ENCODE data around the gene TSHR. TPM values are rescaled to one million over a fixed set of nuclear protein-coding genes. Genes with fewer than 3 reads are reported as not detected.
"Not testable (repeated sequence)": the region's sequence is repeated elsewhere in the genome, so short reads cannot be mapped to it uniquely, and the experiment has no call there.

The TSHR gene
- total RNA-seq, 1 donor from 2014 or later, result not detected

DNA sequence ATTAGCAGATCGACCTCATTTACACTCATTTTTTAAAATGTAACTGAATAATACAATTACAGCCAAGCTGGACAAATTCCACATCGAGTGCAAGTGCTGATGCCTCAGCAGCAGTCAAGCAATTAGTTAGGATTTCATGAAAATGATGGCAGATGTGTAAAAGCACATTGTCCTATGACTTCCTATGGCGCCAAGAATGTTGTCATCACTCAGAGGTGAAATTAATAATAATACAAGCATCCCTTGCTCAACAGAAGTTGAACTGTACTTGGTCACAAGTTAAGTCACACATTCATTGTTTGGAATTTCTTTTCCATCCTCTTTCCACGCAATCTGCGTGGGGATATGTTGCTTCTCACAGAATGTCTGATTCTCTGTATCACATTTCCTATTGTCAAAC lies 148.0 kb downstream of the TSHR start:
- ChIA-PET CTCF (no interaction called here), POLR2A (no interaction called here)
- no peak overlapping the region for H3K4me3 Mint-ChIP-seq
- H3K9me3 Mint-ChIP-seq, result no peaks in the 10 kb centered on the region
- H3K4me1 Mint-ChIP-seq, result no peaks in the 10 kb centered on the region
- DNase-seq (no peak), ATAC-seq (ENCODE audit: low read depth) (no peak)
- H3K27ac Mint-ChIP-seq, result no peak overlapping the region
- no peaks in the 10 kb centered on the region for H3K27me3 Mint-ChIP-seq
- H3K36me3 Mint-ChIP-seq (ENCODE audit: low read depth), result no peaks in the 10 kb centered on the region
- intact Hi-C loops (cut with micrococcal nuclease), result no loop called here
- TF ChIP-seq, protein P1, sequence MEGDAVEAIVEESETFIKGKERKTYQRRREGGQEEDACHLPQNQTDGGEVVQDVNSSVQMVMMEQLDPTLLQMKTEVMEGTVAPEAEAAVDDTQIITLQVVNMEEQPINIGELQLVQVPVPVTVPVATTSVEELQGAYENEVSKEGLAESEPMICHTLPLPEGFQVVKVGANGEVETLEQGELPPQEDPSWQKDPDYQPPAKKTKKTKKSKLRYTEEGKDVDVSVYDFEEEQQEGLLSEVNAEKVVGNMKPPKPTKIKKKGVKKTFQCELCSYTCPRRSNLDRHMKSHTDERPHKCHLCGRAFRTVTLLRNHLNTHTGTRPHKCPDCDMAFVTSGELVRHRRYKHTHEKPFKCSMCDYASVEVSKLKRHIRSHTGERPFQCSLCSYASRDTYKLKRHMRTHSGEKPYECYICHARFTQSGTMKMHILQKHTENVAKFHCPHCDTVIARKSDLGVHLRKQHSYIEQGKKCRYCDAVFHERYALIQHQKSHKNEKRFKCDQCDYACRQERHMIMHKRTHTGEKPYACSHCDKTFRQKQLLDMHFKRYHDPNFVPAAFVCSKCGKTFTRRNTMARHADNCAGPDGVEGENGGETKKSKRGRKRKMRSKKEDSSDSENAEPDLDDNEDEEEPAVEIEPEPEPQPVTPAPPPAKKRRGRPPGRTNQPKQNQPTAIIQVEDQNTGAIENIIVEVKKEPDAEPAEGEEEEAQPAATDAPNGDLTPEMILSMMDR (IDR thresholded peaks at IDR 0.05), result no peak

DNA sequence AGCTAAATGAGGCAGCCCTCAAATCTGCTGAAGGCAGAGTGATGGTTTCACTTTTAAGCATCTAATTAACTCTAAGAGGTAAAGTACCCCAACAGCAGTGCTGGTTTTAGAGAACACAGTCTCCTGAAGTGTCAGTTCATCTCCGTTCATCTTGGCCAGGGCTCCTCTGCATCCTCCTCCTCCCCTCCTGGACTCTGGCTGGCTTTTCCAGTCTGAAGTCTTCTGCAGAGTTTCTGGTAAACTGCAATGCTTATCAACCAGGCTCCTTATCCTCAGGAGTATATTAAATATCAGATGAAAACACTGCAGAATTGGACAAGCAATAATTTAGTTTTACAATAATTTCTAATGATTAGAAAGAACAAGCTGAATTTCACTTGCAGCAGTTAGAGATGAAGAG lies 150.0 kb downstream of the TSHR start:
- no peak overlapping the region for H3K27ac Mint-ChIP-seq
- H3K27me3 Mint-ChIP-seq, result no peaks in the 10 kb centered on the region
- CTCF ChIA-PET, result no interaction called here
- intact Hi-C loops (cut with micrococcal nuclease), result no loop called here
- no peaks in the 10 kb centered on the region for H3K4me1 Mint-ChIP-seq
- H3K9me3 Mint-ChIP-seq, result no peaks in the 10 kb centered on the region
- TF ChIP-seq, protein P1 (IDR thresholded peaks at IDR 0.05), result no peak
- H3K4me3 Mint-ChIP-seq, result no peak overlapping the region
- H3K36me3 Mint-ChIP-seq (ENCODE audit: low read depth), result no peaks in the 10 kb centered on the region
- no peak for ATAC-seq (ENCODE audit: low read depth)
- POLR2A ChIA-PET, result no interaction called here
- no peak for DNase-seq

DNA sequence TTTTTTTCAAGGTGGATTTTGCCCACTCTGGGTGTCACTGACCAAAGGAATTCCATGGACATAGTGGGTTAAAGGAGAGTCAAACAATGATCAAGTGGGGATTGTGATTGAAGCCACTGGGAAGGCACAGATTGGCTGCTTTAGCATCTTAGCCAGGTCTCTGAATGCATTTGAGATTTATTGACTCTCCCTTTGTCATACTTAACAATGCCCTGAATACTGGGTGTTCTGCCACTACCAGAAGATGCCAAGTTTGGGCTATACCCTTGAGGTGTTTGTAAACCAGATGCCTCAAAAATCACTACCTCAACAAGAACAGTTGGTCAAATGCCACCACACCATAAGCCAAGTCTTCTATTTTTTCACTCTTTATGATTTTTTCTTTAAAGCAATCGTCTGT lies 150.5 kb downstream of the TSHR start:
- CTCF ChIA-PET, result no interaction called here

DNA sequence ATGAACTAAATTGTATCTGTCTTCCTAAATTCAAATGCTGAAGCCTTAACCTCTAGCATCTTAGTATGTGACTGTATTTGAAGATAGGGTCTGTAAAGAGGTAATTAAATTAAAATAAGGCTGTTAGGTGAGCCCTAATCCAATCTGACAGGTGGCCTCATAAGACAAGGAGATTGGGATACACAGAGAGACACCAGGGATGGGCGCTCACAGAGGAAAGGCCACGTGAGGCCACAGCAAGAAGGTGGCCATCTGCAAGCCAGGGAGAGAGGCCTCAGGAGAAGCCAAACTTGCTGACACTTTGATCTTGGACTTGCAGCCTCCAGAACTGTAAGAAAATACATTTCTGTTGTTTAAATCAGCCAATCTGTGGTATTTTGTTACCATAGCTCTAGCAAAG lies 154.8 kb downstream of the TSHR start:
- ATAC-seq (ENCODE audit: low read depth), result no peak
- Mint-ChIP-seq H3K27ac (no peak overlapping the region), H3K4me1 (no peaks in the 10 kb centered on the region), H3K9me3 (no peaks in the 10 kb centered on the region), H3K36me3 (ENCODE audit: low read depth) (no peaks in the 10 kb centered on the region), H3K27me3 (no peaks in the 10 kb centered on the region), H3K4me3 (no peak overlapping the region)
- intact Hi-C loops (cut with micrococcal nuclease), result no loop called here
- TF ChIP-seq, protein P1 (IDR thresholded peaks at IDR 0.05), result no peak
- DNase-seq, result no peak
- ChIA-PET POLR2A (no interaction called here), CTCF (no interaction called here)

More for the DNA sequence above, 150.5 kb downstream of the TSHR start:
- H3K27me3 Mint-ChIP-seq, result no peaks in the 10 kb centered on the region
- H3K4me1 Mint-ChIP-seq, result no peaks in the 10 kb centered on the region
- DNase-seq, result no peak
- H3K27ac Mint-ChIP-seq, result no peak overlapping the region
- no peak overlapping the region for H3K4me3 Mint-ChIP-seq
- POLR2A ChIA-PET, result no interaction called here
- H3K36me3 Mint-ChIP-seq (ENCODE audit: low read depth), result no peaks in the 10 kb centered on the region
- TF ChIP-seq, protein P1 (IDR thresholded peaks at IDR 0.05), result no peak
- intact Hi-C loops (cut with micrococcal nuclease), result no loop called here
- no peak for ATAC-seq (ENCODE audit: low read depth)
- no peaks in the 10 kb centered on the region for H3K9me3 Mint-ChIP-seq

DNA sequence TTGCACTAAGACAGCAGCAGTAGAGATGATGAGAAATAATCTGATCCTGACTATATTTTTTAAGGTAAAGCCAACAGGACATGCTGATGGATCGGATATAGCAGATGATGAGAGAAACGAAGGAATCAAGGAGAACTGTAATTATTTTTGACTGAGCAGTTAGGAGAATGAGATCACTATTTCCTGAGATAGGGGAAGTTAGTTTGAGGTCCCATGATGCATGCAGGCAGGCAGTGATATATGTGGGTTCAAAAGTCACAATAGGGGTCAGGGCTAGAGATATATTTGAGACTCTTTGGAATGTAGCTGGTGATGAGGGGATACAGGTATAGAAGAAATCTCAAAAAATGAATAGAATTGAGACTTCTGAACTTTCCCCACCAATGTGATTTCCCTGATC lies 157.8 kb downstream of the TSHR start:
- no peak for DNase-seq
- H3K4me3 Mint-ChIP-seq, result no peak overlapping the region
- H3K27ac Mint-ChIP-seq, result no peak overlapping the region
- ChIA-PET POLR2A (no interaction called here), CTCF (no interaction called here)
- H3K27me3 Mint-ChIP-seq, result no peaks in the 10 kb centered on the region
- TF ChIP-seq, protein P1 (IDR thresholded peaks at IDR 0.05), result no peak
- H3K9me3 Mint-ChIP-seq, result no peaks in the 10 kb centered on the region
- H3K4me1 Mint-ChIP-seq, result no peaks in the 10 kb centered on the region
- no peak for ATAC-seq (ENCODE audit: low read depth)
- no peaks in the 10 kb centered on the region for H3K36me3 Mint-ChIP-seq (ENCODE audit: low read depth)
- intact Hi-C loops (cut with micrococcal nuclease), result no loop called here

DNA sequence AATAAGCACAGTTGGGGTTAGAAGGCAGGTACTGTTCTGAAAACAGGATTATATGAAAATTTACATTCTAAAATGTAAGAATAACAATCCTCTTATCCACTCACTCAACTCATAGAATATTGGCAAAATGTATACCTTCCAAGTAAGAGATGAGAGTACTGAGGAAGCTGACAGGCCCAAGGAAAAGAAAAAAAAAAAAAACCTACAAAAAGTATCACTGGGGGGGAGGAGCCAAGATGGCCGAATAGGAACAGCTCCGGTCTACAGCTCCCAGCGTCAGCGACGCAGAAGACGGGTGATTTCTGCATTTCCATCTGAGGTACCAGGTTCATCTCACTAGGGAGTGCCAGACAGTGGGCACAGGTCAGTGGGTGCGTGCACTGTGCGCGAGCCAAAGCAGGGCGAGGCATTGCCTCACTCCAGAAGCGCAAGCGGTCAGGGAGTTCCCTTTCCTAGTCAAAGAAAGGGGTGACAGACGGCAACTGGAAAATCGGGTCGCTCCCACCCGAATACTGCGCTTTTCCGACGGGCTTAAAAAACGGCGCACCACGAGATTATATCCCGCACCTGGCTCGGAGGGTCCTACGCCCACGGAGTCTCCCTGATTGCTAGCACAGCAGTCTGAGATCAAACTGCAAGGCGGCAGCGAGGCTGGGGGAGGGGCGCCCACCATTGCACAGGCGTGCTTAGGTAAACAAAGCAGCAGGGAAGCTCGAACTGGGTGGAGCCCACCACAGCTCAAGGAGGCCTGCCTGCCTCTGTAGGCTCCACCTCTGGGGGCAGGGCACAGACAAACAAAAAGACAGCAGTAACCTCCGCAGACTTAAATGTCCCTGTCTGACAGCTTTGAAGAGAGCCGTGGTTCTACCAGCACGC lies 158.8 kb downstream of the TSHR start:
- H3K27me3 Mint-ChIP-seq; DNase-seq; CTCF ChIA-PET; H3K36me3 Mint-ChIP-seq (ENCODE audit: low read depth); intact Hi-C loops (cut with micrococcal nuclease); POLR2A ChIA-PET; H3K4me1 Mint-ChIP-seq; H3K27ac Mint-ChIP-seq; ATAC-seq (ENCODE audit: low read depth); H3K4me3 Mint-ChIP-seq; H3K9me3 Mint-ChIP-seq: not testable (repeated sequence)
